NCI-H187 (cell line): Measurements from ENCODE around the gene PURA.

Source experiments
- DNase-seq, 2 experiments: peaks; one replicate each; lab custom pipeline; 2025; lab: John Stamatoyannopoulos, UW

The PURA gene

GRCh38 chr5:140113699-140114263 lies at the start of gene PURA:
TSS of gene PURA (plus strand) at chr5:140114109. CDS start at chr5:140114182, 73 bp downstream.
- DNase-seq: peak; percentile 24 to 89

GRCh38 chr5:140072812-140073211 lies 41.1 kb upstream of the PURA start:
- no peak for DNase-seq

GRCh38 chr5:140073296-140073695 lies 40.6 kb upstream of the PURA start:
- DNase-seq: no peak

- DNase-seq: no peak
These were observed 38.5 kb upstream of the PURA start for GRCh38 chr5:140075371-140075770.

GRCh38 chr5:140076142-140076541 lies 37.8 kb upstream of the PURA start:
- no peak for DNase-seq

- DNase-seq: no peak
These were observed 37.1 kb upstream of the PURA start for GRCh38 chr5:140076788-140077187.

GRCh38 chr5:140083120-140083519 lies 30.8 kb upstream of the PURA start:
- no peak for DNase-seq

- no peak for DNase-seq
These were observed 30.3 kb upstream of the PURA start for GRCh38 chr5:140083650-140084049.

- no peak for DNase-seq
These were observed 29.4 kb upstream of the PURA start for GRCh38 chr5:140084541-140084940.

- no peak for DNase-seq
These were observed 23.7 kb upstream of the PURA start for GRCh38 chr5:140090251-140090650.

GRCh38 chr5:140093179-140093578 lies 20.7 kb upstream of the PURA start:
- DNase-seq: no peak

GRCh38 chr5:140093866-140094265 lies 20.0 kb upstream of the PURA start:
- DNase-seq: no peak

GRCh38 chr5:140094889-140095288 lies 19.0 kb upstream of the PURA start:
- no peak for DNase-seq

GRCh38 chr5:140101179-140101578 lies 12.7 kb upstream of the PURA start:
- no peak for DNase-seq

- DNase-seq: no peak
These were observed 10.8 kb upstream of the PURA start for GRCh38 chr5:140103154-140103553.

GRCh38 chr5:140104100-140104499 lies 9.8 kb upstream of the PURA start:
- no peak for DNase-seq

GRCh38 chr5:140106101-140106500 lies 7.8 kb upstream of the PURA start:
- no peak for DNase-seq

- DNase-seq: no peak
These were observed 7.1 kb upstream of the PURA start for GRCh38 chr5:140106805-140107311.

- peak; percentile 78 to 93 for DNase-seq
These were observed 6.4 kb upstream of the PURA start for GRCh38 chr5:140107312-140108092.

GRCh38 chr5:140108093-140109017 lies 5.6 kb upstream of the PURA start:
- DNase-seq: peak in 1 of 2 experiments; percentile 34

GRCh38 chr5:140109018-140109758 lies 4.7 kb upstream of the PURA start:
- DNase-seq: no peak
